Body of pancreas (tissue), 4 donors: ENCODE results near the gene TRIM73.
A peak's percentile ranks its signal among the peaks of the same experiment; 100 is the strongest.
"Not testable (repeated sequence)": the region's sequence is repeated elsewhere in the genome, so short reads cannot be mapped to it uniquely, and the experiment has no call there.

Experiments used
- POLR2A ChIP-seq, 3 donors: fragments of 450-650 bp; IDR thresholded peaks; one replicate each; pipeline ENCODE4 v1.6.1; 2016; ENCODE audit warnings: antibody characterized with exemption in 3 of 3, mild to moderate bottlenecking in 2 of 3
- TF ChIP-seq, protein P1 (sequence below), 7 experiments: fragments of 450-650 bp in 4 of 7; fragments of 200-600 bp in 3 of 7; sonication (generic) in 3 of 7; IDR thresholded peaks; one replicate each; pipeline ENCODE4 v1.5.1; 2016 to 2019; ENCODE audit warnings: antibody characterized with exemption in 7 of 7

DNA sequence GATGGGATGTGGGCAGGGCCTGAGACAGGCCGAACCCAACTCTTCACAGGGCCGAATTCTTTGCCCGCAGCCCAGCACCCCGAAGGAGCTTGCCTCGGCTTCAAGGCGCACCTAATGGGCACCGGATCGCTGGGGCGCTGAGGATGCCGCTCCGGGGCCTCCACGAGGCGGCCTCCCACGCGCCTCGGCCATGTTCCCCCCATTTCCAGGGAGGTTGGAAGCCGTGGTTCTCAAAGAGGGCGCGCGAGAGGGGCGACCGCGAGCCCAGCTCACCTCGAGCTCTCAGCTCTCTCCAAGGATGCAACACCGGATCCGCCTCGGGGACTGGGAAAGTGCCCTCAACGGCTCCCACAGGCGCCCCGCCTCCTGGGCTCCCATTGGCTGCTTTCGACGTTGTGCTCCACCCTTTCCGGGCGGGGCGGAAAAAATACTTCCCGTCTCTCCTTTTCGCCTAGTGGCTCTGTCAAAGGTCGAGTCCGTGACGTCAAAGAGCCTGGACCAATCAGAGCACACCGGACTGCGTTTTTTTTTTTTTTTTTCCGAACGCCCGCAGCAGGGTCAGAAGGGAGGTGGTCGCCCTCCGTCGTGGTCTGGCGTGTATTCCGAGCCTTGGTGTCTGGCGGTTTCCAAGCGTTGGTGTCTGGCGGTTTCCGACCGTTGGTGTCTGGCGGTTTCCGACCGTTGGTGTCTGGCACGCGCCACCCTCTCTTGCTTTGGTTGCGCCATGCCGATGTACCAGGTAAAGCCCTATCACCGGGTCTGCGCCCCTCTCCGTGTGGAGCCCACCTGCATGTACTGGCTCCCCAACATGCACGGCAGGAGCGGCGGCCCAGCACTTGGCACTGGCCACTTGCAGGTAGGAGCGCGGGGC, 36.5 kb upstream of the TRIM73 start:
- TF ChIP-seq, protein P1, sequence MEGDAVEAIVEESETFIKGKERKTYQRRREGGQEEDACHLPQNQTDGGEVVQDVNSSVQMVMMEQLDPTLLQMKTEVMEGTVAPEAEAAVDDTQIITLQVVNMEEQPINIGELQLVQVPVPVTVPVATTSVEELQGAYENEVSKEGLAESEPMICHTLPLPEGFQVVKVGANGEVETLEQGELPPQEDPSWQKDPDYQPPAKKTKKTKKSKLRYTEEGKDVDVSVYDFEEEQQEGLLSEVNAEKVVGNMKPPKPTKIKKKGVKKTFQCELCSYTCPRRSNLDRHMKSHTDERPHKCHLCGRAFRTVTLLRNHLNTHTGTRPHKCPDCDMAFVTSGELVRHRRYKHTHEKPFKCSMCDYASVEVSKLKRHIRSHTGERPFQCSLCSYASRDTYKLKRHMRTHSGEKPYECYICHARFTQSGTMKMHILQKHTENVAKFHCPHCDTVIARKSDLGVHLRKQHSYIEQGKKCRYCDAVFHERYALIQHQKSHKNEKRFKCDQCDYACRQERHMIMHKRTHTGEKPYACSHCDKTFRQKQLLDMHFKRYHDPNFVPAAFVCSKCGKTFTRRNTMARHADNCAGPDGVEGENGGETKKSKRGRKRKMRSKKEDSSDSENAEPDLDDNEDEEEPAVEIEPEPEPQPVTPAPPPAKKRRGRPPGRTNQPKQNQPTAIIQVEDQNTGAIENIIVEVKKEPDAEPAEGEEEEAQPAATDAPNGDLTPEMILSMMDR (IDR thresholded peaks at IDR 0.05): not testable (repeated sequence)
- peak in 1 of 3 donors; percentile 37 for TF ChIP-seq POLR2A (IDR thresholded peaks at IDR 0.05)
